M059J (cell line): Measurements from ENCODE around the gene SDK1. TPM values are rescaled to one million over a fixed set of nuclear protein-coding genes. Genes with fewer than 3 reads are reported as not detected.

Experiments
- DNase-seq: peaks from one replicate; pipeline ENCODE4 v3.0.0-alpha.2; 2012; ENCODE audit warnings: low read depth
- total RNA-seq: library from RNA; depleted of rRNA; stranded (reverse); fragments of >200 nt; shearing (Covaris generic); gene quantifications from 2 replicates; pipeline ENCODE4 v1.2.3, GENCODE V29; 2014

SDK1 gene
- total RNA-seq, 1 experiment from 2014 or later: under 0.01 TPM

DNA sequence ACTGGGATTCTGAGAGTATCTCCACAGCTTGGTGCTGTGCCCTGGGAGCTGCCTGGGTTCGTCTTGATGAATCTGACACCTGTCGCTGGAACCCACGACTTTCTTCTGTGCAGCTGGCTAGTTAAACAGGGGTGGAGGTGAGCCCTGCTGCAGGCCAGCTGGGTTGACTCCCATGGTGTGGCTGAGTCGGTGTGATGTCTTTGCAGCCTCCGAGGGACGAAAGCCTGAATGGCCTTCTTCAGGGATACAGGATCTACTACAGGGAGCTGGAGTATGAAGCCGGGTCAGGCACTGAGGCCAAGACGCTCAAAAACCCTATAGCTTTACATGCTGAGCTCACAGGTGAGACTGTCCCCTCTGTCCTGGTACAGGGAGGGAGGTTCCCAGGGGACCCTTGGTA lies 873.0 kb downstream of the SDK1 start:
- no peak for DNase-seq

DNA sequence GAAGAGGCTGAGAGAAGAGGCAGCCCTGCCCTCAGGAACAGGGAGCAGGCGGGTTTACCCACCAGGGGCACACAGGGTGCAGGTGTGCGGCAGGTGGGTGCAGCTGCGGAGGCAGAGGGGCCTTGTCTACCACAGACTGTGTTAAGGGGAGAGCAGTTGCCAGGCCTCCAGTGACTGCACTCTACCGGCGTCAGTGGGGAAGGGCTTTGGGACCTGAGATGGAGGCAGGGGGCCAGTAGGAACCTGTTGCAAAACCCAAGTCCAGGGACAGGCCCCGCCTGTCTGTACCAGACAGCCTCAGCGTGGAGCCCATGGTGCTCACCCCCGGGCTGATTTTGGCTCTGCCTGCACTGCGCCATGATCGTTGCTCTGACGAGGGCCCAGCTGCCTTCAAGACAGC lies 873.4 kb downstream of the SDK1 start:
- DNase-seq: no peak

DNA sequence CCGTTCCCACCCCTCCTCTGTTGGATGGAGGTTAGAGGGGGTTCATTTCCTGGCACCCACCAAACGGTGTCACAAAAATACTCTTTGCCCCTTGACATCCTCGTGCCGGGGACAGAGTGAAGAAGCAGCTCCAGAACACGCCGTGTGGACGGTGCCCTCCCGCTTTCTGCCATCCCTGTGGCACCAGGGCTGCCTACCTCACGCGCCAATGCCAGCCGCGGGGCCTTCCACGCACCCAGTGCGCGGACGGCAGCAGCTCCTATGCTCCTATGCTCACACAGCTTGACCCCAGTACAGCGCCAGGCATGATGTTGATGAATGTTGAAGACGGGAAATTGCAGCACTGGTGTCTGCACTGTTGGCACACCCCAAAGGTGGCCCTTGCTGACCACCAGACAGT lies 873.8 kb downstream of the SDK1 start:
- no peak for DNase-seq

DNA sequence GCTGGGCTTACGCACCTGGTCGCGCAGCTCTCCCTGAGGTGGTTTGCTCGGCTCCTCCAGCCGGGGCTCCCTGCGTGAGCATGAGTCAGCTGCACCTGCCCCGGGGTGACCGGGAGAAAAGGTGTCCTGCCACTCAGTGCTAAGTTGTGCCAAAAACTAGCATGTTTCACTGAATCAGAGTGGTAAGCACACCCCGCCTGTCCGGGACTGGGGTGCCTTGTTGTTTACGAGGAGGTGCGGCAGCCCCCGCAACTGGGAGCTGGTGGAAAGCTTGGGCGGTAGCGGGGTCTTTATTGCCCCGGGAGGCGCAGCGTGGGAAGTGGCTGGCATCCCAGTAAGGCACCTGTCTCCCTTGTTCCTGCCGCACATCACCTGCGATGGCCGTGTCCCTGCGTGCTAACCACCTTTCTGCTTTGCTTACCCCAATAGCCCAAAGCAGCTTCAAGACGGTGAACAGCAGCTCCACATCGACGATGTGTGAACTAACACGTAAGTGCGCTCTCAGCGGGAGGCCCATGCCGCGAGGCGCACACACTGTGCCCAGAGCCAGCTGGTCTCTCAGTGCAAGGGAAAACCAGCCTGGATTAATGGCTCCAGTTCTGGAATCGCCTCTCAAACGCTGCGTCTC lies 874.4 kb downstream of the SDK1 start:
- no peak for DNase-seq

DNA sequence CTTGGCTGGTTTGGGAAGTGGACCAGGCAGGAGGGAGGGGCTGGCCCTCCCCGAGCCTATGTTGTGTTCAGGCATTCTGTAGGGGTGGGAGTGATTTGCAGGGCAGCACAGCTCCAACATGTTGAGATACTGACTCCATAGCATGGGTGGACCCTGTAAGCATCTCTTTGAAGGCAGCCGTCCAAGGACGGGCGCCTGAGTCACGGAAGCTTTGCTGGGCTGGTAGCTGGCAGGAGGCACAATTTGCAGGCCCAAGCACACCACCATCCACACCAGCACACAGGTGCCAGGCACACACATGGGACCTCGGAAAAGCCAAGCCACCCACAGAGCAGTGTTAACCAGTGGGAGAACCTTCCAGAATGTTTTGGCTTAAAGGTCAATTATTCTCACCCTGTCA lies 875.9 kb downstream of the SDK1 start:
- DNase-seq: no peak

DNA sequence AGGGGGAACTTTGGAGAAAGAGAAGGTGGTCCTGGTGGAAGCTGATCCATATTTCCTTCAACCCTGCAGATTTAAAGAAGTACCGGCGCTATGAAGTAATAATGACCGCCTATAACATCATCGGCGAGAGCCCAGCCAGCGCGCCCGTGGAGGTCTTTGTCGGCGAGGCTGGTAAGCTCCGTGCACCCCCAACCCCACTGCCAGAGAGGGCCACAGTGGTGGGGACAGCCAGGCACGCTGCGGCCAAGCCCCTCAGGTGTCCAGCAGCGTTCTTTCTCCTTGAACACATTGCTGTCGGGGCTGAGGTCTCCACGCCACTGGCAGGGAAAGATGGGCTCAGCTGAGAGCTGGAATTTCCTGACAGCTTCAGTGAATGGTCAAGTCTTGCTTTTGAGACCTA lies 877.4 kb downstream of the SDK1 start:
- no peak for DNase-seq

DNA sequence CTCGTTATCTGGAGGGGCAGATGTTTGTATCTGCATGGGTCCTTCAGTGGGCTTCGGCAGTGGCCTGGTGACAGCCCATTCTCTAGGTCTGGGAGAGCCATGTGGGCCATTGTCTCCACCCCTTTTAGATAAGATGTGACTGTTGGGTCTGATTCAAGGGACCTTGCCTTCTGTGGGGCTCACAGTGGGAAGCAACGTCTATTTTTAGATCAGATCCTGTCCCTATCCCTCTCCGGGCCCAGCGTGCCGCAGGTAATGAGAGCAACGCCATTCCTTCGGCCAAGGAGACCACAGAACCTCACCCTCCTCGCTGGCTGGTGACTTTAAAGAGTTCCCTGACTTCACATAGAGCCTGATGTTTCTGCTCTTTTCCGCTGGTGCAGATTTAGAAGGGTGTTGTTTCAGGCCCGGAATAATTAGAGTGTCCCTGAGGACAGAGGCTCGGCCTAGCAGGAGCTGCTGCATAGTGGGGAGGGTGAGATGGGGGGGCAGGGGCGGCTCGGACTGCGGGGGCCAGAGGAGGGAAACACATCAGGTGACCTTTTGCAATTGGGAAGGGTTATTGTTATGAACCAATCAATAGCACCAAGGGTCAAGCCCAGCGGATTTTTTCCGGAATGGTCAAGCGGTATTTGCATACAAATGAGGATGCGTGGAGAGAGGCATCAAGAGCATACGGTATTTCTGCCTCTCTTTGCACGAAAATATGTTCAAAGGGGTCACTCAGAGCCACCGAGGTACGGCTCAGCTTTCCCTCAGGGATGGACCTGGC lies 878.0 kb downstream of the SDK1 start:
- DNase-seq: no peak

DNA sequence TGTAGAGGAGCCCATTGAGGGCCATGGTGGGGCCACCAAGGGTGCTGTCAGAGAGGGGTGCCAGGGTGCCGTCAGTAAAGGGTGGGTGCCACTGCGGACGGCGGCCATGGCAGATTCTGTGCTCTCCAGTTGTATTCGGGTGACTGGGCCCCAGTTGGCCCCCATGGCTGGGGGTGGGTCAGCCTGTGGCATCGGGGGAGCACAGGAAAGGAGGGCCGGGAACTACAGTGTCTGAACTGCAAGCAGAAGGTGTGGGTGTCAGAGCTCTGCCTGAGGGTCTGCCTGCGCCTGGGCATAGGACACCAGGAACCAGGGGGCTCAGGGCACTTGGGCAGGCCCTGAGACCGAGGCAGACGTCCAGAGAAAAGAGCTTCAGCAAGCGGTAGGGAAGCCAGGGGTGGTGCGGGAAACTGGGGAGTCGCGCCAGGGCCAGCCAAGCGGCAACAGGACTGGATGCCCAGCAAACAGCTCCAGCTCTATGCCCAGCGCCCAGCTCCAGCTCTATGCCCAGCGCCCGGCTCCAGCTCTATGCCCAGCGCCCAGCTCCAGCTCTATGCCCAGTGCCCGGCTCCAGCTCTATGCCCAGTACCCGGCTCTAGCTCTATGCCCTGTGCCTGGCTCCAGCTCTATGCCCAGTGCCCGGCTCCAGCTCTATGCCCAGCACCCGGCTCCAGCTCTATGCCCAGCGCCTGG lies 878.8 kb downstream of the SDK1 start:
- no peak for DNase-seq

DNA sequence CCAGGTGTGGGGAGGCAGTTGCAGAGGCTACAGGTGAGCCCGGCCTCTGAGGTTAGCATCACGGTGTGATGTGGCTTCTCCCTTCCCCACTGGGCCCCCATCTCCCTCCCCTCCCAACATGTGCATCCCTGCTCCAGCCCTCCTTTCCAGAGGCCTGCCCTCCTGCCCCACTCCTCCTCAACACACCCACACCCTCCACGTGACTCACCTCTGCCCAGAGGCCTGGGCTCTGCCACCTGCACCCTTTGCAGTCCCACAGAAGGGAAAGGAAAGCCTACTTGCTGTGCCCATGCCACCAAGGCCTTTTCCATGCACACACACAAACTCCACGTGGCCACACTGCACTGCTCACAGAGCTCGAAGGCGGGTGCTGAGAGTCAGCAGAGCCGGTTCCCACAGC lies 880.4 kb downstream of the SDK1 start:
- no peak for DNase-seq

DNA sequence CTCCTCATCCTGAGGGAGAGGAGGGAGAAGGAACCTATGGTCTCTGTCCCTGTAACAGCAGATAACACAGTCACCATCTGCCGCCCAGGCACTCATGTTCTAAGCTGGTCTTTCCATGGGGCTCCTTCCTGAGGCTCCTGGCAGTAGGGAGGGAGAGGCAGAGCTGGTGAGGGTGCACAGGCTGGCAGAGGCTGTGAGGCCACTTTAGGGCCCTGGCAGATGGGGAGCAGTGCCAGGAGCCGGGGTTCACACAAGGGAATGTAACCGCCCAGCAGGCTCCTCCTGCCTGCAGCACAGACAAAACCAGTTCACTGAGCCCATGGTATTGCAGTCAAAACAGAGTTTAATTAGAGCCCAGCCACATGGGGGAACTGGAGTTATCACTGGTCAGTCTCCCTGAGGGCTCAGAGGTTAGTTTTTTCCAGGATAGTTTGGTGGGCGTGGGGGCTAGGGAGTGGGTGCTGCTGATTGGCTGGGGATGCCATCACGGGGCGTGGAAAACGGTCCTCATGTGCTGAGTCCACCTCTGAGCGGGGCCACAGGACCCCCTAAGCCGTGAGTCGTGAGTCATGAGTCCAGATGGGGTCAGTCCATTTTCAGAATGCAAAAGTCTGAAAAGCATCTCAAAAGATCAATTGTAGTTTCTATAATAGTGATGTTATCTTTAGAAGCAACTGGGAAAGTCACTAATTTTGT lies 881.7 kb downstream of the SDK1 start:
- DNase-seq: no peak

DNA sequence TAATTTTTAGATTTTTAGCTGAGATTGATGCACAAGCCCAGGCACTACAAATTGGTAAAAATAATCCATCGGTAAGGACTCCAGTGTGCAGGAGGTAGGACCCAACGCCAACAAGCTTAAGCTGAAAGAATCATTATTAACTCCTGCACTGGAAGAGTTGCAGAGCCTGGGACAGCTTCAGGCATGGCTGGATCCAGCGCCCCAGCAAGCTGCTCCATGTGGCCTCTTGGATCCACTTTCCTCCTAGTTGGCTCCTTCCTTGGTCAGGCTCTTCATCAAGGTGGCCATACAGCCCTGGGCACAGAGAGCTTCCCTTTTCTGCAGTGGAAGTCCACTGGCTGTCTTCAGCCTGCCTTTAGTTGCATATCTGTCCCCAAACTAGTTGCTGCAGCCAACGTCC lies 883.6 kb downstream of the SDK1 start:
- DNase-seq: no peak

DNA sequence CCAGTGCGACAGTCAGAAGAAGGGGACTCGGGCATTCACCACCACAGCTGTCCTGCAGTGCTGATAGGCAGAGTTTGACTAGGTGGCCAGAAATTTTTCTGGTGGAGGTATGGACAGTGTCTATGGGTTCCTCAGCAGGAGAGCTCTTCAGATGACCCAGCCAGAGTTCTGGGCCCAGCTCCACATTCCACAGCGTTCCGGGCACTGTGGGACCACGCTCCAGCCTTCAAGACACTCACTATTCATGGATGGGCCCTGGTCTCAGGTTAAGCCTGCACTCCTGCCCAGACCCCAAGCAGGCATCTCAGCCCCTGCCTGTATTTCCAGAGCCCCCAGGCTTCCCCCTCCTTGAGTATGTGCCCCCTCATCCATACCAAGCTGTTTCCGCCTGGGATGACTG lies 884.1 kb downstream of the SDK1 start:
- no peak for DNase-seq

DNA sequence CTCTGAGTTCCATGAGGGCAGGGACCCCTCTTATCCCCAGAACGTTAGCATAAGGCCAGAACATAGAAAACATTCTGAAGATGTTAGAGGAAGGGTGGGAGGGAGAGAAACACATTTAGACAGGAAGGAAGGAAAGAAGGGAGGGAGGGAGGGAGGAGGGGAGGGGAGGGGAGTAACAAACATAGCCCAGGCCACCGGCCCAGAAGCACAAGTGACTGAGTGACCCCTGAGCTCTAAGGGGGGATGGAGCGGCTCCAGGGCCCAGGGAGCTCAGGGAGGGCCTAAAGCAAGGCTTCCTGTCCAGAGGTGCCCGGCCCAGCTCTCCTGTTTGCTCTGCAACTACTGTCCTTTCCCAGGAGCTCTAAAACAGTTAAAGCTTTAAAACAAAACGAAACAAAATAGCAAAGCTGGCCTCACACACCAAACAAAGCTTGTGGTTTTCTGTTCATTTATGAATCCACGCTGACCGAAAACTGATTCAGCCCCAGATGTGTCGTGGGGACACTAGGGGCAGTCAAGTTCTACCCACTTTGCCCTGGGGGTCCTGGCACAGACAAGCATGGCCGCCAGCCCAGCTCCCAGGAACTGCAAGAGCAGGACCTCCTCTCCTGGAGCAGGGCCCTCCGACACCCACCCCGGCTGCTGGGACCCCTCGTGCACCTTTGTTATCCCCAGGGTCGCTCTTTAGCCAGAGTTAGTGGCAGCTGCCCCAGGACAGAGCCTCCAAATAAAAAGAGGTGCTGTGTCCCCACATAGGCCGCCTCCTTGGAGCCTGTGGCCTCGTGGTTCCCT lies 884.9 kb downstream of the SDK1 start:
- no peak for DNase-seq

DNA sequence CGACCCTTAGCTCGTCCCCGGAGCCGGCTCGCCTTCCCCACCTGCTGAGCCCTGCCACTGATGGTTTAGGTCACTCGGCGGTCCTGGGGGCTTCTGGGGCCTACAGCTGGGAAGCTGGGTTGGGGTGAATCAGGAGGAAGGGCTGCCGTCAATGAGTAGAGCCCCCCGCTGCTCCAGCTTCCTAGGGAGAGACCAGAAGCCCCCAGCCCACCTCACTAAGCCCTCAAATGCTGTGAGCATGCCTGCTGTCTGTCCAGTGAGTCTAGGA lies 885.4 kb downstream of the SDK1 start:
- DNase-seq: no peak

DNA sequence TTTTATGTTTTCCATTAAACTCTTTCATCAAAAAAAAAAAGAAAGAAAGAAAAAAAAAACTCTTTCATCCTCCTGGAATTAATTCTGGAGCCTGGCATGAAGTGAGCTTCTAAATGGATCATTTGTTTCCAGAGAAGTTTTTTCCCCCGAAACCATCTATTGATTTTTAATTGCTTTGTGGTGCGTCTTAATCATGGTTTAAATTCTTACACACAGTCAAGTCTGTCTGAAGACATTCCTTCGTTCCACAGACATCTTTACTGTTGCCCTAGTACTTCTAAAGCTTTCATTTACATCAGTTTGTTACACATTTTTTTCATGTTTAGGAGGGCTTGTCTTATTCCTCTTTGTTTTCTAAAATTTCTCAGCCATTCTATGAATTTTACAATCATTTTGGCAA lies 887.6 kb downstream of the SDK1 start:
- no peak for DNase-seq

DNA sequence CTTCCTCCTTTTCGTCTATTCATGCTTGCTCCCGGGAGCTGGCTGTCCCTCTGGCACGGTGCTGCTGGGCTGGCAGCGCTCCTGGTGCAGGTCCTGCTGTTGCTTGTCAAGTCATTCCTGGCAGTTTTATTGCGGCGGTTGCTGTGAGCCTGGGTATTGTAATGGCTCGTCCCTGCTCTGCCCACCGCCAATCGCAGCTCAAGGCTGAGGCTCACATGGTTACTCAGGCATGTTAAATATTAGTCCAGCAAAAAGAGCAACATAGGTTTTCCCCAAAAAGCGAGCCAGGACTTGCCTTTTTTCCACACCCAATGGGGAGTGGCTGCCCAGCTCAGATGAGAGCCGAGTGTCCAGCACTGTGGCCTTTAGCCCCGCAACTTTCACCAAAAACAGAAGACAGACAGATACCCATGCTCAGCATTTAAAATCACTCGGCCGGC lies 888.1 kb downstream of the SDK1 start:
- DNase-seq: peak; percentile 12

DNA sequence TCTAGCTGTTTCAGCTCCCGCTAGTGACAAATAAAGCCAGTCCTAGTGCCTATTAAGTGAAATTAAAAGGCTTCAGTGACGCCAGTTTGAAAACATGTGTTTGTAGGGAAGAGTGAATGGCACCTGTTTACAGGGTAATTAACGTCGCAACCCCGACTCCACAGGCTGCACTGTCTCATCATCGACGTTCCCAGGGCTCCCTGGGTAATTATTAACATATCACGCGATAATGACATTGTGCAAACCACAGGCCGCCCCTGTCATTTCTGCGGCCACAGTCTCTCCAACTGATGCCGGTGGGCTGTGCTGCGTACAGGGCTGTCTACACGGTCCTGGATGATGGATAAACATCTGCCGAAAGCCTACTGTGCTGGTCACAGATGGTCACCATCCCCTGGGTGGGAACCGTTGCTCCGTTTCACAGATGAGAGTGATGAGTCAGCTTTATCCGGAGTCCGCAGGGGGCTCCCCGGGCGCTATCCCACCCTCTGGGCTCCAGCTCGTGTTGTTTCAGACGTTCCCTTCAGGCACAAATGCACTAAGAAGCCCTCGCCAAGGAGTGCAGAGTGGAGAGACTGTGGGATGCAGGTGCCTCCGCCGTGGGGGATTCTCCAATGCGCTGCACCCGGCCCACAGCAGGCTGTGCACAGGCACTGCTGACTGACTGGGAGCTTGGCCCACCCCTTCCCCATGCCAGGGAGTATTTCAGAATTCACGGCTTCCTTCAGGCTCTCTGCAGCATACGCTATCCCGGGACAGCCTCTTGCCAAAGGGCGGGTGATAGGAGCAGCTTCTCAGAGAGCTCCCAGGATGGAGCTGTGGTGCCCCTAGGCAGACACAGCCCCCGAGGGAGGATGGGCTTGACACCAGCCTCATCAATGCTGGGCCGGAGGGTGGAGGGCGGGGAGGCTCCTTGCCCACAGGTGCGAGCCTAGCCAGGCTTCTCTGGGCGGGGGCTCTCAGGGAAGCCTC lies 889.2 kb downstream of the SDK1 start:
- no peak for DNase-seq

DNA sequence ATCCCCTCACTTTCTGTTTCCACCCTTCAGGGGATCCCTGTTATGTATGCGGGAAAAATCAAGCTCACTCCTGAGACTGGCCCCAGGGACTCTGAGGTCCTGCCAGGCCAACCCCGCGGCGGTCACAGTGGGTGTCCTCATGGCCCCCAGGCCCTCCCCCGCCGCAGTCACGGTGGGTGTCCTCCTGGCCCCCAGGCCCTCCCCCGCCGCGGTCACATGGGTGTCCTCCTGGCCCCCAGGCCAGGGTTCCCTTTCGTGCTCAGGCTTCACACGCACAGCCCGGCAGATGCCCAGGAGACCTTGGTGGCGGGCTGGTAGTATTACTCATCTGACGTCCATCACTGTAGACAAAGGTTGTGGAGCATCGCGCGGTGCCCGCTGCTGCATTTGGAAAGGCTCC lies 890.0 kb downstream of the SDK1 start:
- DNase-seq: no peak

DNA sequence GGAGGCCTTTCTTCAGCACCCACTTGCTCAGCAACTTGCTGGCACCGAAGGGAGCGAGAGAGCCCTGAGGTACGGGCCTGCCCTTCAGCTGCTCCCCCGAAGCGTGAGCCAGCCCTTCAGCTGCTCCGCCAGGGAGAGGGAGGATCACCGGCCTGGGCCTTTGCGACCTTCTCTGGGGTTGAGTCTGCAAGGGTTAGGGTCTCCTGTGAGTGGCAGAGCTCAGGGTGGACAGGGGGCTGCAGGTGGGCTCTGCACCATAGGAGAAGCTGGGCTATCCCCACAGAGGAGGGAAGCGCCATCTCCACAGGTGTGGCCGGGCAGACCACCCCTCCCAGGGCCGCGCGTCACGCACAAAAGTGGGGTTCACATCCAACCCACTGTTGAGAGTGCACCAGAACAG lies 890.5 kb downstream of the SDK1 start:
- no peak for DNase-seq

DNA sequence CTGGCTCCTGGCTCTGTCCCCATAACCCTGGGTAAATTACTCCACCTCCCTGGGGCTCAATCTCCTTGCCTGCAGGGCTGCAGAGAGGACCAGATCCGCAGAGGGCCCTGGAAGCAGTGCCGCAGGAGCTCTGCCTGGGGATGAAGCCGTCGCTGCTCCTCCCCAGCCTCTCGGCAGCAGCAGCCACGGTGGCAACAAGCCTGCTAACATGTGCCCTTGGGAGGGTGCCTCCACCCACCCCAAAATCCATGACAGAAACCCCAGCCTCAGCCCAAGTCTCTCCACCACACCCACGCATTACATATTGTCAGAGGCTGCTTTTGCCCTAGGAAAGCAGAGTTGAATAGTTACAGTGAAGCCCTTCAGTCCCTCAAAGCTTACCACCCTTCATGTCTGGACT lies 894.6 kb downstream of the SDK1 start:
- no peak for DNase-seq
